WERI-Rb-1 (cell line): ENCODE measurements around the gene CPT1B.

Experiments
- DNase-seq: peaks from one replicate; pipeline ENCODE4 v3.0.0-alpha.2; 2020
- H3K27ac ChIP-seq: fragments of 250-450 bp; sonication (Bioruptor Pico); 2 replicates; pipeline ENCODE4 v1.5.1; 2020; ENCODE audit warnings: mild to moderate bottlenecking, moderate library complexity
- H3K27me3 ChIP-seq: fragments of 250-450 bp; sonication (Bioruptor Pico); 2 replicates; pipeline ENCODE4 v1.5.1; 2021; ENCODE audit warnings: mild to moderate bottlenecking, low read depth, moderate library complexity; ENCODE audit not compliant: insufficient read depth, severe bottlenecking
- H3K36me3 ChIP-seq: fragments of 250-450 bp; sonication (Bioruptor Pico); 2 replicates; pipeline ENCODE4 v1.5.1; 2020; ENCODE audit warnings: mild to moderate bottlenecking, moderate library complexity
- H3K4me3 ChIP-seq: 2 replicates; pipeline ENCODE4 v1.5.1; 2011; ENCODE audit warnings: low read depth, mild to moderate bottlenecking, control low read depth, low read length
- H3K9me3 ChIP-seq: fragments of 250-450 bp; sonication (Bioruptor Pico); 2 replicates; pipeline ENCODE4 v1.5.1; 2021; ENCODE audit warnings: mild to moderate bottlenecking, moderate library complexity; ENCODE audit not compliant: severe bottlenecking
- CTCF ChIP-seq: IDR thresholded peaks from 2 replicates; pipeline ENCODE4 v1.5.1; 2011; ENCODE audit warnings: low read depth, mild to moderate bottlenecking, control low read depth, inconsistent platforms, low read length

Gene CPT1B

DNA sequence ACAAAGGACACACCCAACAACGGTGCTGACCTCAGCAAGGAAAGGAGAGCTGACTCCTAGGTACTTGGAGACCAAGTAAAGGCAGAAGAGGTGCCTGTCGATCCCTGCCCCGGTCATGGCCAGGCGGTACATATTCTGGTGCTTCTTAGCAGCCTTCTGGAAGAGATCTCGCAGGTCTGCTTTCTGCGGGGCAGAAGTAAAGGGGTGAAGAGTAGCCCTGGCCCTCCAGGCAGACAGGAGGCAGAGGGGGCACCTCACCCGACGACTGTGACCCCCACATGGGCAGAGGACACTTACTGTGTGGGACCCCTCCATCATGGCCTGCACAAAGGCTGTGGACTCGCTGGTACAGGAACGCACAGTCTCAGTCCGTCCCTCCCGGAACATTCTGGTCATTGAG is 7.4 kb downstream of the CPT1B start:
- no peak for TF ChIP-seq CTCF
- Histone ChIP-seq H3K27ac (no peak overlapping the region), H3K4me3 (no peak overlapping the region), H3K36me3 (peaks cover 35% of the 10 kb centered on the region), H3K9me3 (no peaks in the 10 kb centered on the region), H3K27me3 (no peaks in the 10 kb centered on the region)
- no peak for DNase-seq

DNA sequence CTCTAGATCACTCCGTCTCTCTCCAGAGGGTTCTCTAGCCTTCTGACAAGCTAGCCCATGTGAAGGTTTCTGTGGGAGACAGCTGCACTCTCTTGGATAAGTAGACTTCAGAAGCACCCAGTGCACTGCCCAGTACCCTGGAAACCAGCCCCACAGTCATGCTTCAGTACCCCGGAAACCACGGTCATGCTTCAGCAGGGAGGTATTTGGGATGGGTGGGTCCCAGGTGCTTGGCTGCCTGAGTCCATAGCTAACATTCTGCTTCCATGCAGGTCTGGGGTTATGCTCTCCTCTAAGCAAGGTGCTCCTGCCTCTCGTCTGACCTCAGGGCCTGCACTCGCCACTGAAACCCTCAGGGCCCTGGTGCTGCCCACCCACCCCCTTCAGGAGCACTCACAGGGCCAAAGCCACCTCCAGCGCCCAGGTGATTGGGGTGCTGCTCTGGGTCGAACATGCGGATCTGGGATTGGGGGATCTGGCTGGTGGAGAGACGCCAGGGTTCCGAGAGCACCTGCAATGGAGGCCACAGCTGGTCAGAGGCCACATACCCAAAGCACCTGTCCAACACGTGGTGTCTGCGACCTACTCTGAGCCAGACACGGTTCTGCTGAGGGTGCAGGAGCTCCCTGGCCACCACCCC is 8.2 kb downstream of the CPT1B start:
- H3K4me3 ChIP-seq: no peak overlapping the region
- TF ChIP-seq CTCF: no peak
- H3K9me3 ChIP-seq: no peaks in the 10 kb centered on the region
- H3K27ac ChIP-seq: no peak overlapping the region
- no peaks in the 10 kb centered on the region for H3K27me3 ChIP-seq
- DNase-seq: no peak
- peaks cover 28% of the 10 kb centered on the region for H3K36me3 ChIP-seq

GRCh38 chr22:50569041-50569459 is 9.2 kb downstream of the CPT1B start:
- TF ChIP-seq CTCF: no peak
- DNase-seq: no peak
- H3K36me3 ChIP-seq: peaks cover 28% of the 10 kb centered on the region
- no peak overlapping the region for H3K27ac ChIP-seq
- no peaks in the 10 kb centered on the region for H3K9me3 ChIP-seq
- H3K27me3 ChIP-seq: no peaks in the 10 kb centered on the region
- no peak overlapping the region for H3K4me3 ChIP-seq

GRCh38 chr22:50568626-50569025 is 9.6 kb downstream of the CPT1B start:
- no peaks in the 10 kb centered on the region for H3K27me3 ChIP-seq
- no peak for DNase-seq
- TF ChIP-seq CTCF: no peak
- H3K27ac ChIP-seq: no peak overlapping the region
- H3K4me3 ChIP-seq: no peak overlapping the region
- H3K36me3 ChIP-seq: peaks cover 28% of the 10 kb centered on the region
- no peaks in the 10 kb centered on the region for H3K9me3 ChIP-seq

DNA sequence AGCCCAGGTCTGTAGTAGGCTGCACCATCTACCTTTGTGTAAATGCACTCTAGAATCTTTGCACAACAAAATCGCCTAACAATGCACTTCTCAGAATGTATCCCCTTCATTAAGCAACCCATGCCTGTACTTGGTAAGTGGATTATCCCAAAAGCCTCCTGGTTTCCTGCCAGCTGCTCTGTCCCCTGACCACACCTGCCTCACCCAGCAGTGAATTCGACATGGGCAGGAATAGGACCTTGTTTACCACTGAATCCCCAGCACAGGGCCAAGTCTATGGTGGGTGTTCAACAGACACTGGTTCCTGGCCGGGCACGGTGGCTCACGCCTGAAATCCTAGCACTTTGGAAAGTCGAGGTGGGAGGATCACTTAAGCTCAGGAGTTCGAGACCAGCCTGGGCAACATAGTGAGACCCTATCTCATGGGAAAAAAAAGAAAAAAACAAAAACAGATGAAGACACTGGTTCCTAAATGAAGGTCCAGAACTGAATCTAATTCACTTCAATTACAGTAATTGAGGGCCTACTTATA is 10.4 kb downstream of the CPT1B start:
- no peaks in the 10 kb centered on the region for H3K9me3 ChIP-seq
- no peak for DNase-seq
- no peaks in the 10 kb centered on the region for H3K27me3 ChIP-seq
- no peak for TF ChIP-seq CTCF
- H3K4me3 ChIP-seq: no peak overlapping the region
- H3K36me3 ChIP-seq: peaks cover 28% of the 10 kb centered on the region
- no peak overlapping the region for H3K27ac ChIP-seq

- TF ChIP-seq CTCF: no peak
- DNase-seq: no peak
- no peak overlapping the region for H3K4me3 ChIP-seq
These were observed 13.9 kb downstream of the CPT1B start for GRCh38 chr22:50564289-50564688.

More at GRCh38 chr22:50564289-50564688, 13.9 kb downstream of the CPT1B start:
- Histone ChIP-seq H3K27me3 (no peaks in the 10 kb centered on the region), H3K27ac (no peak overlapping the region), H3K9me3 (no peaks in the 10 kb centered on the region), H3K36me3 (peaks cover 14% of the 10 kb centered on the region)
